Parathyroid adenoma (tissue), 2 donors: ENCODE measurements around the gene ATP6V1G1.

ENCODE experiments used
- H2AFZ ChIP-seq: fragments of 300-600 bp; sonication (generic); one replicate; pipeline ENCODE4 v1.7.0; 2017; ENCODE audit warnings: antibody characterized with exemption, mild to moderate bottlenecking
- H3K27ac ChIP-seq: fragments of 300-600 bp; sonication (generic); one replicate; pipeline ENCODE4 v1.7.0; 2017
- H3K27me3 ChIP-seq: fragments of 300-600 bp; sonication (generic); one replicate; pipeline ENCODE4 v1.7.0; 2017; ENCODE audit warnings: low read length; ENCODE audit not compliant: control insufficient read depth, insufficient read depth
- H3K36me3 ChIP-seq: fragments of 300-600 bp; sonication (generic); one replicate; pipeline ENCODE4 v1.7.0; 2017; ENCODE audit warnings: low read length; ENCODE audit not compliant: control insufficient read depth, insufficient read depth
- H3K4me1 ChIP-seq: fragments of 300-600 bp; sonication (generic); one replicate; pipeline ENCODE4 v1.7.0; 2017; ENCODE audit warnings: control low read depth
- H3K4me2 ChIP-seq: fragments of 300-600 bp; sonication (generic); one replicate; pipeline ENCODE4 v1.7.0; 2017; ENCODE audit warnings: low read length
- H3K4me3 ChIP-seq: fragments of 300-600 bp; sonication (generic); one replicate; pipeline ENCODE4 v1.7.0; 2017; ENCODE audit warnings: low read depth, low read length
- H3K79me2 ChIP-seq: fragments of 300-600 bp; sonication (generic); one replicate; pipeline ENCODE4 v1.7.0; 2017; ENCODE audit warnings: control low read depth
- H3K9ac ChIP-seq: fragments of 300-600 bp; sonication (generic); one replicate; pipeline ENCODE4 v1.7.0; 2017; ENCODE audit warnings: mild to moderate bottlenecking
- H3K9me3 ChIP-seq: fragments of 300-600 bp; sonication (generic); one replicate; pipeline ENCODE4 v1.7.0; 2017; ENCODE audit warnings: low read length; ENCODE audit not compliant: control insufficient read depth
- TF ChIP-seq, protein P1 (sequence below): fragments of 300-600 bp; sonication (generic); IDR thresholded peaks from one replicate; pipeline ENCODE4 v1.7.0; 2017; ENCODE audit warnings: antibody characterized with exemption, mild to moderate bottlenecking
- donor health status: primary hyperparathyroidism.

Gene ATP6V1G1

DNA sequence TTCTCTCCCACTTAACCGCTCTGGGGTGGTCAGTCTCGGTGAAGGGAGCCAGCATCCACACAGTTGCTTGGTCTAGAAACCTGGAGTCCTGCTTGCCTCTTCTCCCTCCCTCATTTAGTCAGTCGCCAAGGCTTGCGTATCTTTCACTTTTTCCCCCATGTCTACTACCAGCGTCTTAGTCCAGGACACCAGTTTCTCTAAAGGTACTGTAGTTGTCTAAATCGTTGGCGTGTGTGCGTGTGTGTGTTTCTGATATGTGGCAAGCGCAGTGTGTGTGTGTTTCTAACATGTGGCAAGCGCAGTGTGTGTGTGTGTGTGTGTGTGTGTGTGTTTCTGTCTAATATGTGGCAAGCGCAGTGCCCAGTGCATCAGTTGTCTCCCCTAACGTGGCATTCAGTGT lies 641 bp downstream of the ATP6V1G1 start:
- H3K36me3 ChIP-seq = no peaks in the 10 kb centered on the region
- TF ChIP-seq, protein P1, sequence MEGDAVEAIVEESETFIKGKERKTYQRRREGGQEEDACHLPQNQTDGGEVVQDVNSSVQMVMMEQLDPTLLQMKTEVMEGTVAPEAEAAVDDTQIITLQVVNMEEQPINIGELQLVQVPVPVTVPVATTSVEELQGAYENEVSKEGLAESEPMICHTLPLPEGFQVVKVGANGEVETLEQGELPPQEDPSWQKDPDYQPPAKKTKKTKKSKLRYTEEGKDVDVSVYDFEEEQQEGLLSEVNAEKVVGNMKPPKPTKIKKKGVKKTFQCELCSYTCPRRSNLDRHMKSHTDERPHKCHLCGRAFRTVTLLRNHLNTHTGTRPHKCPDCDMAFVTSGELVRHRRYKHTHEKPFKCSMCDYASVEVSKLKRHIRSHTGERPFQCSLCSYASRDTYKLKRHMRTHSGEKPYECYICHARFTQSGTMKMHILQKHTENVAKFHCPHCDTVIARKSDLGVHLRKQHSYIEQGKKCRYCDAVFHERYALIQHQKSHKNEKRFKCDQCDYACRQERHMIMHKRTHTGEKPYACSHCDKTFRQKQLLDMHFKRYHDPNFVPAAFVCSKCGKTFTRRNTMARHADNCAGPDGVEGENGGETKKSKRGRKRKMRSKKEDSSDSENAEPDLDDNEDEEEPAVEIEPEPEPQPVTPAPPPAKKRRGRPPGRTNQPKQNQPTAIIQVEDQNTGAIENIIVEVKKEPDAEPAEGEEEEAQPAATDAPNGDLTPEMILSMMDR = no peak
- peak overlapping the region; percentile 89 for H3K4me2 ChIP-seq
- peaks cover 26% of the 10 kb centered on the region for H3K79me2 ChIP-seq
- H3K4me3 ChIP-seq = peak overlapping the region; percentile 99
- no peaks in the 10 kb centered on the region for H3K27me3 ChIP-seq
- peaks cover 3% of the 10 kb centered on the region for H3K4me1 ChIP-seq
- peak overlapping the region; percentile 98 for H2AFZ ChIP-seq
- H3K27ac ChIP-seq = peak overlapping the region; percentile 88
- peak overlapping the region; percentile 75 for H3K9ac ChIP-seq
- H3K9me3 ChIP-seq = no peaks in the 10 kb centered on the region

DNA sequence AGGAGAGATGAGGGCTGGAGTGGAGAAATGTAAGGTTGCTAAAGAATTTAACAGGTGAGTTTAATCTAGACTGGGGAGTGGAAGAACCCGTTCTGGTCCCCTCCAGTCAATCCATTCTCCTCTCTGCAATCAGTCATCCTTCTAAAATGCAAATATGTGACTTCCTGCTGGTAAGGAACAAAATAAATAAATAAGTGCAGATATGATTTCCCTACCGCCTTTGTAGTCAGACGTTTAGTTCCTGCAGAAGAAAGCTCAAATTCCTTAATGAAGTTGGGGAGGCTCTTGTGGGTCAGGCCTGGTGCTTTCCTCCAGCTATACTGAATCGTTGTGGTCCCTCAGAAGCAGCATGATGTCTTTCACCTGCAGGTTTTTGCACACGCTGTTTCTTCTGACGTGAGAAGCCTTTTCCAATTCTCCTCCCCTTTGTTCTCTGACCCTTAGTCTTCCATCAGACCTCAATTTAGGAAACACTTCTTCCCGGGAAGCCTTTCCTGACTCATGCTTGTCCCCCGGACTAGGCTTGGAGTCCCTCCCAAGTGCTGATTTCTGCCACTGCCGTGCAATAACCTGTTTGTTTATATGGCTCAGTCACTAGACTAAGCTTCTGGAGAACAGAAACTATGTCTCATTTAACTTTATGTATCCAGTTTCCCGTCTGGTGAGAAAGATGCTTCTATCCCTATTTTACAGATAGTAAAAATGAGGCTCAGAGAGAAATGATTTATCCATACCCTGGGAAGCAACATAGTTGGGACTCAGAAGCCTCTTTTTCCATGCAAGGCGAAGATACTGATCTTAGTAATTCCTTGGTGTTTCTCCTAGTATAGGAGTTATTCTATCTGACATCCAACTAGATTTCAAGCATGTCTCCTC lies 1.3 kb downstream of the ATP6V1G1 start:
- no peaks in the 10 kb centered on the region for H3K36me3 ChIP-seq
- H3K27ac ChIP-seq = no peak overlapping the region
- H3K27me3 ChIP-seq = no peaks in the 10 kb centered on the region
- peak overlapping the region; percentile 99 for H3K4me3 ChIP-seq
- H3K4me1 ChIP-seq = peaks cover 3% of the 10 kb centered on the region
- H2AFZ ChIP-seq = no peak overlapping the region
- peaks cover 30% of the 10 kb centered on the region for H3K79me2 ChIP-seq
- TF ChIP-seq, protein P1 = no peak
- no peaks in the 10 kb centered on the region for H3K9me3 ChIP-seq
- H3K9ac ChIP-seq = no peak overlapping the region
- H3K4me2 ChIP-seq = peak overlapping the region; percentile 89

DNA sequence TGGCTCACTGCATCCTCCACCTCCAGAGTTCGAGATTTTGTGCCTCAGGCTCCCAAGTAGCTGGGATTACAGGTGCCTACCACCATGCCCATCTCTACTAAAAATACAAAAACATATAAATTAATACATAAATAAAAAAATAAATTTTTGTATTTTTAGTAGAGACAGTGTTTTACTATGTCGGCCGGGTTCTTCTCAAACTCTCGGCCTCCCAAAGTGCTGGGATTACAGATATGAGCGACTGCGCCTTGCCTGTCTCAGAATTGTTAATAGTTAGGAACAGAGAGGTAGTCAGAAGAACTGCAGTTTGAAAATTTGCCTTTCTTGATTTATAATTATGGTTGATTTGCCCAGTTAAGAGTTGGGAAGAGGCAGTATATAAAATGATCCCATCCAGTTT lies 2.8 kb downstream of the ATP6V1G1 start:
- TF ChIP-seq, protein P1 = no peak
- H3K9ac ChIP-seq = no peak overlapping the region
- no peak overlapping the region for H3K4me3 ChIP-seq
- H3K79me2 ChIP-seq = peaks cover 33% of the 10 kb centered on the region
- no peak overlapping the region for H2AFZ ChIP-seq
- no peak overlapping the region for H3K27ac ChIP-seq
- no peaks in the 10 kb centered on the region for H3K9me3 ChIP-seq
- no peaks in the 10 kb centered on the region for H3K27me3 ChIP-seq
- no peak overlapping the region for H3K4me2 ChIP-seq
- H3K36me3 ChIP-seq = no peaks in the 10 kb centered on the region
- peaks cover 3% of the 10 kb centered on the region for H3K4me1 ChIP-seq

- H3K4me1 ChIP-seq = peaks cover 3% of the 10 kb centered on the region
- H3K27ac ChIP-seq = no peak overlapping the region
- TF ChIP-seq, protein P1 = no peak
- peaks cover 36% of the 10 kb centered on the region for H3K79me2 ChIP-seq
- no peaks in the 10 kb centered on the region for H3K27me3 ChIP-seq
- H3K9me3 ChIP-seq = no peaks in the 10 kb centered on the region
- no peaks in the 10 kb centered on the region for H3K36me3 ChIP-seq
- H3K4me2 ChIP-seq = peak overlapping the region; percentile 34
- no peak overlapping the region for H2AFZ ChIP-seq
- H3K4me3 ChIP-seq = no peak overlapping the region
- H3K9ac ChIP-seq = no peak overlapping the region
Measured at GRCh38 chr9:114591291-114591787, 3.8 kb downstream of the ATP6V1G1 start.
